Measurements from ENCODE around the gene BACH2. TPM values are rescaled to one million over a fixed set of nuclear protein-coding genes. Genes with fewer than 3 reads are reported as not detected.

BACH2 gene
- total RNA-seq, 1 donor from 2014 or later: 0.26 TPM

DNA sequence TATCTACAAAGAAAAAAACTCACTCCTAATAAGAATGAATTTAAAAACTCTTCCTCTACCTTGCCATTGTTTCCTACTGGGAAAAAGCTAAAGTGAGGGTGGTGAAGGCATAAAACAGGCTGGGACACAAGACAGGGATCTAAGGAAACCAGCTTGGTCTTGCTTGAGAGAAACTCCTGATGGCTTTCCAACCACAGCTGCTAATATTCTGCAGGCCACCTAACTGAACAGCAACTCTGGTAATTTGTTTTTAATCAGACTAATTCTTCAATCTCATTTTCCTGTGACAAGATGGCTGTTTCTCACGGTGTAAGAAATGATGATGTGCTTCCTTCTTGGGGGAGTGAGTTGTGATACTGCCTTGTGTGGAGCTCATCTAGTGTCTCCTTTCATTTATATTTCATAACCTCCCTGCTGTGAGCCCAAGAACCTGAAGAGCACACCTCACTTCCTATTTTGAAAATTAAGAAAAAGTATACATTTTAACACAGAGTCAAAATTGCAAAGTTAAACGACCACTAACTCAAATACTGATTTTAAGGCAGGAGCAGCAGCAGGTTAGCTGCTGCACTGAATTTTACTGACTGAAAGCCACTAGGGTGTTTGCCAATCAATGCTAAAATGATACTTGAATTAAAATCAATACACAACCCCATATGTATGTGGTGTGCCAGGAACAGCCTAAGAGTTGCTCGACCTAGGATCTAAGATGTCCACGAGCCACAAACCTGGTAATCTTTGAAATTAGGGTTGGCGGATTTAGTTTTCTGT lies 58.0 kb downstream of the BACH2 start:
- no peak for DNase-seq (ENCODE audit: low read depth, low spot score)

DNA sequence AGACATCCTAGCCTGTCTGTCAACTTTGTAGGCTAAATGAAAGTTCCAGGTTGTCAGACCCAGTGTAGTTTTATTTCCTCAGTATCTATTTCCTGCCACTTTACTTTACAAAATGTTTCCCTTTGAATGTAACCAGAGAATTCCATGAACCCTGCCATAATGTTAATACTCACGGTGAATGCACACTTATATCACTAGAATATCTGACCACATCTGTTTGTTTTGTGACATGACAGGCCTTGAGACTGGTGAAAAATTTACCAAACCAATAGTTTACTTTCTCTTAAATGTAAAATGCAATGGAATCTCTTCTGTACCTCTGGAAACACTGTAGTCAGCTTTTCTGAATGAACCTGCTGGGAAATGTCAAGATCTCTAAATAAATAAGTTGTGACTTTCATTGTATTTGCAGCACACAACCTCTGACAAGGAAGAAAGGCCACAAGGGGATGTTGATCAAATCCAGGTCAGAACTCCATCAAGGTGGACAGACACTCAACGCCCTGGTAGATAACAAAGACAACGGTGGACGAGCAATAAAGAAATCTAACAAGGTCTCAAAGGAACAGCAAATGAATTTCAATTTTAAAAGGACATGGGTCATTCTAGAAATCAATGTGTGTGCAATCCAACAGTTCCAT lies 59.2 kb downstream of the BACH2 start:
- DNase-seq (ENCODE audit: low read depth, low spot score): no peak

DNA sequence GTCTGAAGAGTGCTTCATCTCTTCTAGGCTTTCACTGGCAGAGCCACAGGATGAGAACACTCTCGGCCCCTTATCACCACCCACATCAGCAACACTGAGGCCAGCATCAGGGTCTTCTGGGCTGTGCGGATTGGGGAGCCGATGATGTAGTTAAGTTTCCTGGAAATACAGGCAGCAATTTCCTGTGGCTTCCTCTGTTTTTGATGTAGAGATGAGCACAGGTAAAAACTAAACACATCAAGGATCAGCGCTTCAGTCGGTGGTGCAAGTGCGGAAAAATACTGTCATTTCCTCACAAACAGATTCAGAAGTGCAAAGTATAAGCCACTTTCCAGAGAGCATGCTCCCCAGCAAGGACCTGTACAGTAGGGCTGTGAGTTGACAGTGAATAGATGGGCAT lies 62.6 kb downstream of the BACH2 start:
- no peak for DNase-seq (ENCODE audit: low read depth, low spot score)

DNA sequence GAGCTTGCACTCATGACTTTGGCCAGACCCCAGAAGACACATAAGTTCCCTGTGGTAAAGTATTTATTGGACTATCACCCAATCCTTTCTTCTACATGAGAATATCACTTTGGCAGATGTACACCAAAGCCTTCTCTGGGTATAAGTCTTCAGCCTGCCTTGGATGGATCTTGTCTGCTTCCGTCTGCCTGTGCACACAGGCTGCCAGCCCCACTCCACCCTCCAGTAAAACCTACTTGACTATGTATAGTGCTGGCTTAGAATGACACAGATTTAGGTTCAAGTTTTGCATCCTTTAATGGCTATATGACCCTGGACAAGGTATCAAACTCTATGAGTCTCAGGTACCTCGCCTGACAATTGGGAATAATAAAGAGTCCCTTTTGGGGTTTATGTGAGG lies 63.4 kb downstream of the BACH2 start:
- DNase-seq (ENCODE audit: low read depth, low spot score): no peak

DNA sequence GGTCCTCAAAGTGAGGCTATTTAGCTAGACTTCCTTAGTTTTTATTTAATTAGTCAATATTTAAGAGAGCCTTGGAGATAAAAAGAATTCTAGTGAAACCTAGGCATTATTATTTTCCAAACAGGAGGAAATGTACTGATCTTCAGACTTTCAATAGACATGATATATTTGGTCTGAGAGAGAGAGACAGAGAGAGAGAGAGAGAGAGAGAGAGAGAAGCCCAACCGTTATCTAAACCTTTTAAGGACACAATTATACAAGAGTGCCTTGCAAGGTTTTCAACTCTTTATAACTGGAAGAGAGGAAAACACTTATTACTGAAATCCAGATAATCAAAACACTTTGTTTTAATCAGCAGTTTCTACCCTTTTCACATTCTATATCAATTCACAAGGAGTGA lies 64.8 kb downstream of the BACH2 start:
- DNase-seq (ENCODE audit: low read depth, low spot score): no peak

DNA sequence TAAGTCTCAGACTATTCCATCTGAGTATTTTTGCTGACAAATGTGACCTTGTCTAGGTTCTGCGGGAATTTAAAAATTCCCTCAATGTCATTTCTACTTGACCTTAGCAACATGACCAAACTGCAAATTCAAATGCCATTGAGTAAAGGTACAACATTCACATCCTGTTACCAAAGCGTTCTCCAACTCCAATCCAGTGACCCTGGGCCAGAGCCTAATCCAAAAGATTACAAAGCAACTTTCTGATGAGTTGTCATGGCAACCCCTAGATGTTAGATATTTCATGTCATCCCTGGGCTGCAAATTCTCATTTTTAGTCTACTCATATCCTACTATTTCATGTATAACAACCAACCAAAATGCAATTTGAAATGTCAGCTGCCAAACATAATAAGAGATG lies 65.3 kb downstream of the BACH2 start:
- DNase-seq (ENCODE audit: low read depth, low spot score): no peak

DNA sequence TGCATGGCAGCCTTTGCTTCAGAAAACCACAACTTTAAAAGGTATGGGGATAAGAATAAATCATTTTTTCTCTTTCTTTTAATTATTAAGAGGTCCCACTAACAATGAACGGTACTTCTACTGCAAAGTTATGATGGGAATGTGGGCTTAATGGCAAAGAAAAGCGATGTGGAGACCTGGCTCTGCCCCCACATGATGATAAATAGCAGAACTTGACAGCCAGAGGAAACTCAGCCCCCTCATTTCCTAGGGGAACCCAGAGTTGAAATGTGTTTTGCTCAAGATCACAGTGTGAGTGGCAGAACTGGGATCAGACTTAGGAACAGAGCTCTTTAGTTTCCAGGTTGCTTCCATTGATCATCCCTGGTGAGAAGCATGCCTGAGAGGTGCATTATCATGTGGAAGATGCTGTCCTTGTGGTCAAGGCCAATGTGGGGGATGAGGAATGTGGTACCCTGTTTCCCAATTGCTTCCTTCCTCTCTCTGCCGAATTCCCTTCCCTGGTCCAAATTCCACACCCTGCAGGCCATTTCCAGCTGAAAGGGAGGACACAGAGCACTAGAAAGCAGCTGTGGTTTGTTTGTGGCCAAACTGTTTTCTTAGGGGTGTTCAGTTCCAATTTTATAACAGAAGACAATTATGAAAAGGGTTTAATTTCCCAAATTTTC lies 66.0 kb downstream of the BACH2 start:
- DNase-seq (ENCODE audit: low read depth, low spot score): no peak

DNA sequence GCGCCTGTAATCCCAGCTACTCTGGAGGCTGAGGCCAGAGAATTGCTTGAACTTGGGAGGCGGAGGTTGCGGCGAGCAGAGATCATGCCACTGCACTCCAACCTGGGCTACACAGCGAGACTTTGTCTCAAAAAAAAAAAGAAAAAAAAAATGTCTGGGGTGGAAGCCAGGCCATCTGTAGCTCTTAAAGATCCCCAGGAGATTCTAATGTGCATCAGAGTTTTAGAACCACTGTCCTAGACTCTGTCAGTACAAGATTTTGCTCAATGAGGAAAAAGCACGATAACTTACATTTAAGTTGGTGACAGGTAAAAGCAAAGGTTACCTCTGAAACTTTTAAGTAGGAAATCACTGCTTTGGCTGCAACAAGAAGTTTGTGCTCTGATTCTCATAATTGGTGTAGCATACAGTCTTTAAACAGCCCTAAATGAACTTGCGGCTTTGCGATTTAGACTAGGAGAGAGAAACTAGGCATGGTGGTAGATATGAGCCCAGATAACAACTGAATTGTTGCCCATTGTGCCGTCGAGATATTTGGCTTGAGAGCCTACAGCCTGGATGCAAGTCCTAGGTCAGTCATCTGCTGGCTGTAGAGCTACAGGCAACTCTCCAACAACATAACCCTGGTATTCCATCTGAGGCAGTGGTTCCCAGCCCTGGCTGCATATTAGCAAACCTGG lies 67.2 kb downstream of the BACH2 start:
- no peak for DNase-seq (ENCODE audit: low read depth, low spot score)

DNA sequence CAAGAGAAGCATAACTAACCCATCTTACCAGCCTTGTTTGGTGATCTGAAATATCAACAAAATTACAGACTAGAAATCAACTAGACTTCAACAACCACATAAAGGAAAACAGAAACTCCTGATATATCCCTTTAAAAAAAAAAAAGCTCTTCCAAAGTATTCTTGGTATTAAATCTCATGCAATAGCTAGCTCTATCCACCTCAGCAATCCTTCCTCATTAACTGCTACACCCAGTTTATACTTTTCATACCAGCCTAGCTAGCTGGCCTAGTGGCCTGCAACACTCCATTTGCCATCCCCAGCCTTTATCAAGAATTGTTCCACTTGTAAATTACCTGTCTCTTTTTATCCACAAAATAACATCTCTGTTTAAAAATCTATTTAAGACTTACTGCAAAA lies 69.0 kb downstream of the BACH2 start:
- no peak for DNase-seq (ENCODE audit: low read depth, low spot score)

DNA sequence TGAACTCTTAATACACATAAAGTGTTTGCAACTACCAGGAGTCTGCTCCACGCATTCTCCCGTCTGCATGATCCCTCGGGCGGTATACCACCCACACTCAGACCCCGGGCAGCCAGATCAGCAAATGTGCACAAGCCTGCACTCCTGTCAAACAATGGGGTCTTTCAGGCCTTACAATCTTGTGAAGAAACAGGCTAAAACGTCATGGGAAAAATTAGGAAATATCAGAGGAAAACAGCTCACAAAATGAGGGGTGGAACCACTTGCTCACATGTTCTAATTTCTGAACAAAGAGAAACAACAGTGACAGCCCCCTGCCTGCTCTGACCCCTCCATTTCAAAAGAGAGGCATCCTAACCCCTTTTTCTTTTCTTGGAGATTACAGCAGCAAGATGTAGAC lies 69.4 kb downstream of the BACH2 start:
- no peak for DNase-seq (ENCODE audit: low read depth, low spot score)

DNA sequence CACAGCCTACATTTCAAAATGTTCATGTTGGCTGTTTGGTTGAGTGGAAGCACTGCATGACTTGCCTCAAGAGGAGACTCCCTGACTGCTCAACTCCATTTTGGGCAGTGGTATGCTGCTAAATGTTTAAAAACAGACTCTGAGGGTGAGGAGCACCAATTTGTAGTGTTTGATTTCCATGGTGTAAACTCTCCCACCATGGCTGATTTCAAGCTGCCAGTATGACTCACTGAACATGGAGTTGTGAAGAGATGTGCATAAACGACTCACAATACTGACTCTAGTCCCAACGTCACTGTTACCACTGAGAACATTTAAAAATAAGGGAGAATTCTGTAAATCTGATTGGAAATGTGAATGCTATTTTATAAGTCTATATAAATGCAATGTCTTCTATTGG lies 70.4 kb downstream of the BACH2 start:
- DNase-seq (ENCODE audit: low read depth, low spot score): no peak

DNA sequence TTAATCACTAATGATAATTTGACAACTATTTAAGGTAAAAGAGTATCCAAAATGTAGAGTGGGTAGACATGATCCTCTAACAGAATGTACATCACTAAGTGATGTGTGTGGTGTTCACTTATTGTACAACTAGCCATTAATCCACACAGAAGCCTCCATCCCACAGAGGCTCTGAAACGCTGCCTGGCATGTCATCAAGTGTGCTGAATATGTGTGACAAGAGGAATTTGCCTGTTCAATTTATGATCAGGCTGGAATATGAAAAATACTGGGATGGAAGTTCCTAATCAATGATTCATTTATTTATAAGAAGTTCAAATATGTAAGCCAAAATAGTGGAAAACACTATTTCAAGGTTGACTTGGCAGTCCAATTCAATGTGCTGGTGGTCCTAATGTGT lies 72.4 kb downstream of the BACH2 start:
- DNase-seq (ENCODE audit: low read depth, low spot score): no peak

DNA sequence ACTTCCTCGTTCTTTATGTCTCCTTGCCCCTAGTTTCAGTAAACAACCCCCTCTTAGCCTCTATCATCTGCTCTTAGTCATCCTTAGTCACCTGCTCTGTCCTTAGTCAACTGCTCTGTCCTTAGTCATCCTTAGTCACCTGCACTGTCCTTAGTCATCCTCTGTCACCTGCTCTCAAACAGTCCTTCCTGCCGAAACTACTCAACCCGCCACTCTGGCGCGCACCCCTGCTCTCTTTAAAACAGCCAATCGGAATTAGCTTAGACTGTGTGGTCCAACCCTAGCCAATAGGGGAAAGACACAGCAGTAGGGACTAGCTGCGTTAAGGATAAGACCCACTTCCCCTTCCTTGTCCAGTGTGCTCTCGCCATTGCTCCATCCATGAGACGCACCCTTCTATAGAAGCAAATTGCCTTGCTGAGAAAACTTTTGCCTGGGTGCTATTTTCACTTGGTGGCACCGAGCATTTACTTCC lies 73.9 kb downstream of the BACH2 start:
- DNase-seq (ENCODE audit: low read depth, low spot score): no peak

DNA sequence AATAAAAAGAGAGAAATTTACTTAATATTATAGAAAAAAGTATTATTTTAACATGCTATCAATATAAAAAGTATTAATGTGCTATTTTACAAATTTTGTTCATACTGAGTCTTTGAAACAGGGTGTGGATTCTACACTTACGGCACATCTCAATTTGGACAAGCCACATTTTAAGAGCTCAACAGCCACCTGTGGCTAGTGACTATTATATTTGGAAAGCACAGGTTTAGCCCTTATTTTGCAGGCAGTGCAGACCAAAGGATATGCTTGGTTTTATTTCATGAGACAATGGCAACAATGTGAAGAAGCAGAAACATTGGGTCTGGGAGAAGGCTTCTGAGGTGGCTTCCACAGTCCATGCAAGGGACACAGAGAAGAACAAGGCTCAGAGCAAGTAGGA lies 74.6 kb downstream of the BACH2 start:
- no peak for DNase-seq (ENCODE audit: low read depth, low spot score)

DNA sequence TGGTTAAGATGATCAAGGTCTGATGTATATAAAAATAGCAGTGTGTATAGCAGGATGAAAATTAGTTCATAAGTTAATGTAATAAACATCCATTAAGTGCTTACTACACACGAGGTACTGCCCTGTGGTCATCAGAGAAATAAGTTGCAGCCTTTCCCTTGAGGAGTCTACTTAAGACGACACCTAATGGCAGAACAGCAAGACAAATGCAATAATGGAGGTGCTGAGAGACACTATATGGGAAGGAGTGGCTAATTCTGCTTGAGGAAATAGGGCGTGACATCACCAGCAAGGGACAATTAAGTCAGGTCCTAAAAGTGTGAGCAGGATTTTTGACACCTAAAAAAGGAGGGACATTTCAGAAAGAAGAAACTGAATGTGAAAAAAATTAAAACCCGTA lies 75.2 kb downstream of the BACH2 start:
- no peak for DNase-seq (ENCODE audit: low read depth, low spot score)

DNA sequence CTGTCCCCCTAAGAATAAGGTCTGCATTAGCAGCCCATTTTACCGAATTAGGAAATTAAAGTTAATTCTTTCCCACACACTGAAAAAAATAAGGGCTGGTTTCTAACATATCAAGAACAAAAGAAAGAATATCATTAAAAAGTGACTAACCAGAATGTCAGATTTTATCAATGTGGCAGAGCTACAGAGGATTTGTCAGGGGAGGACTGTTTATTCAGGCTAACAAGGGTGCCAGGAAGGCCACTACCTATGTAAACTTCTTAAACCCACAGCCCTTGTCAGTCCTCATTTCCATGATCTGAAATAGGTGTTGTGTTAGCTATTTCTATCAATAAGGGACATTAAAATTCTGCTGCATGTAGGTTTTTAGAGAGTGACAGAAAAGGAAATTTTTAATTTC lies 76.4 kb downstream of the BACH2 start:
- DNase-seq (ENCODE audit: low read depth, low spot score): no peak

DNA sequence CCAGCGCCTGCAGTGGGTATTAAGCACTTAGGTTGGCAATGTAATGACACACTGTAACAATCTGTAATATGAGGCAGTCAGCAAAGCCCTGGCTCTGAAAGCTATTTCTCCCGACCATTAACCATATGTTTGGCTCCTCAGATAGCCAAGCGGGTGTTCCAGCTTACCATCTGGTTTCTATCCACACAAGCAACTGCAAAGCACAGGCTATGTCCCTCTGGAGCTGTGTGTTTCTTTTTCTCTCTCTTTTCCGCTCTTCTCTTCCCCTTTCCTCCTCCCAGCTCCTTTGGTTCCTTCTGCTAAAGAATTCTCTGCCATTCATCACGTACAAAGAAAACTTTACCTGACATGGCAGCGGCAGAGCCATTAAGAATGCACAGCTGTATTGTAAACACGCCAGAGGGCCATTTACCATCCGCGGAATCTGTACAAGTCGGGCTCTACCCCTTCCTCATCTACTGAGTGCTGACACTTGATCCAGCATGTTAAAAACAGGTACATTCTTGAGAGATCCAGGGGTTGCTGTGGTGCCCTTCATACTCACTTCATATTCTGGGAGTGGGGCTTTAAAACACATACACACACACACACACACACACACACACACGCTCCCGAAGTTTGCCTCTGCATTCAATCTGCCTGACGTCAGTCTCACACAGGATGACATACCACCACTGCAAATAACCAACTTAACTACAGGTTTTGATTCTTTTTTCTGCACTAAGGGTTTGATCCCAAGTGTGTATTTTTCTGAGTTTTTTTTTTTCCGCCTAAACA lies 77.2 kb downstream of the BACH2 start:
- no peak for DNase-seq (ENCODE audit: low read depth, low spot score)

DNA sequence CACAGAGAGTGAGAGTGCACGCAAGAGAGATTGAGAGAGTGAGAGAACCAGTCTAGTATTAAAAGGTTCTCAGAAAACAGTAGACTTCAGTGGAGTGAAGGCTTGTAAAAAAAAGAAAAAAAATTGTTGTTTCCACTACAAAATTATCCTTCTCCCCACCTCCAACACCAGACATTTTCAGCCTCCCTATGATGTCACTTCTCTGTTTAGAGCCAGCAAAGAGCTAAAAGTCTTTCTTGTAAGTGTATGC lies 77.8 kb downstream of the BACH2 start:
- DNase-seq (ENCODE audit: low read depth, low spot score): no peak

DNA sequence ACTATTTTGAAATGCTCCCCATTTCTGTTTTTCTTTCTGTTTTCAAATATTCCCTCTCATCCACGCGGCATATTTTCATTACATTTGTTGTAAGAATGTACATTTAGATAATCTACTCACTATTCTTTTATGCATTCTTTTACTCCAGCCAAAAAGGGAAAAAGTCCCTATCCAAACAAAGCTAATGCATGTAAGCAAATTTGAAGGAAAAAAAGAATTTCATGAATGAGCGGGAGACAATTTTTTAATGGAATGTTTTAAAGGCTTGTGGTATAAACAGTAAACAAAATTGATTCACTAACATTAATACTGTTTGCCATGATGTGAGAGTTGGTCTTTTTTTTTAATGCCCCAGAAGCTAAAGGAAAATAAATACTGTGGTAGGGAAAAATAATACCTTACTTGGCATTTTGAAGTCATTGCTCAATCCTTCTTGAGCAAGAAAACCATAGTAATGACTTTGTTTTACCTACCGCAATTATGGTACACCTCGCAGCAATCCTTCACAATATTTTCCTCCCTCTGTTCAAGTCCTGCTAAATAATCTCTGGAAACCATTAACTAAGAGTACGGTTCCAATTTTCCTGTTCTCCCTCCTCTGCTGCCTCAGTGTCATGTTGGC lies 79.0 kb downstream of the BACH2 start:
- no peak for DNase-seq (ENCODE audit: low read depth, low spot score)

DNA sequence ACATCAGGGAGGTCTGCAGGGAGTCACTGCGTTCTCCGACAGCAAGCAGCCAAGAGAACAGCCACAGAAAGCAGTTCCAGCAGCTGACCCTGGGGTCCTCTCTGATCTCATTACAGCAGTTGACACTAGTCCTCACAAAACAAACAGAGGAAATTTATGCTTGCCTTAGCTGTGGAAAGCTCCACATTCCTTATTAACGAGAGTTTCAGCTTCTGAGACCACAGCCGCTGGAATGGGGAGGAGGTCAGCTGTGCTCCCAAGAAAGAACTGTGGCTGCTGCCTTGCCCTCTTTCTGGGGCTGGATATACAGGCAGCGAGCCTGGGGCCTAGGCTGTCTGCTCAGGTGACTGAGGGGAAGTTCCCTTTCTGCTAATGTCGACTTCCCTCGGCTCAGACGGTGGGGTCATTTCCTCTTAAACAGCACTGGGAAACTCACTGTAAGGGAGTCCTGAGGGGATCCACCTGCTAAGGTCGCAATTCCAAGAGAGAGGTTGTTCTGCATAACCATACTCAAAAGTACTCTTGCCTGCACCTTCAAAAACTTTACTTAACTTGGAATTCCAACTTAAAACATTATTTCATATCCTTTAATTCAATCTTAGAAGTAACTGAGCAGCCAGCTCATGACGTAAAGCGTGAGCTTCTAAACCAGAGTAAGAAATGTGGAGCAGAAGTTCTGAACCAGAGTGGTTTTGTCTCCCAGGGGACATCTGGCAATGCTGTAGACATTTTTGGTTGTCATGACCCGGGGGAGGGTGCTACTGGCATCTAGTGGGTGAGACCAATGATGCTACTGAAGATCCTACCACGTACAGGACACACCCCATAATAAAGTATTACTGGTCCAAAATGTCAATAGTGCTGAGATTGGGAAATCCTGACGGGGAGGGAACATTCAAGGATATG lies 80.3 kb downstream of the BACH2 start:
- DNase-seq (ENCODE audit: low read depth, low spot score): no peak

Measured in pulmonary artery endothelial cell (primary cell).